ENCODE measurements around the gene ADM2.

GRCh38 chr22:50527921-50528681, 46.8 kb downstream of the ADM2 start:
- TF ChIP-seq POLR2AphosphoS5 (IDR thresholded peaks at IDR 0.05; ENCODE audit: low read depth, low read length), result no peak
- TF ChIP-seq CTCF (IDR thresholded peaks at IDR 0.05), result no peak
- no peak for TF ChIP-seq FOXM1 (IDR thresholded peaks at IDR 0.05; ENCODE audit: low read depth)
- no peak for TF ChIP-seq EP300 (IDR thresholded peaks at IDR 0.05; ENCODE audit: borderline replicate concordance in 1 of 2, low read depth in 1 of 2, low read length in 1 of 2)
- TF ChIP-seq SIN3A (IDR thresholded peaks at IDR 0.05; ENCODE audit: borderline replicate concordance, low read depth, low read length), result no peak
- no peak for TF ChIP-seq ZBTB33 (IDR thresholded peaks at IDR 0.05; ENCODE audit: borderline replicate concordance, low read depth)
- no peak for TF ChIP-seq RXRA (IDR thresholded peaks at IDR 0.05; ENCODE audit: borderline replicate concordance, low read depth)
- no peak for TF ChIP-seq MXI1 (IDR thresholded peaks at IDR 0.05; ENCODE audit: low read depth, low read length)
- no peak for TF ChIP-seq MEF2A (IDR thresholded peaks at IDR 0.05; ENCODE audit: borderline replicate concordance, low read depth)

Data from SK-N-SH (cell line).